Subcutaneous adipose tissue (tissue), 4 donors: ENCODE results near the gene ACKR2. TPM values are rescaled to one million over a fixed set of nuclear protein-coding genes. Genes with fewer than 3 reads are reported as not detected.

Experiments used
- total RNA-seq, 4 donors: library from RNA; depleted of rRNA; stranded (reverse); fragments of >200 nt; gene quantifications; one replicate each; pipeline ENCODE4 v1.1.0, GENCODE V29; 2016
- TF ChIP-seq, protein P1 (sequence below): fragments of 450-650 bp; IDR thresholded peaks from one replicate; pipeline ENCODE4 v1.5.1; 2016; ENCODE audit warnings: low read depth, mild to moderate bottlenecking, control low read depth, antibody characterized with exemption, moderate library complexity

Gene ACKR2
- total RNA-seq, 4 donors from 2014 or later = 7.3 to 22.7 (median 11.2) TPM

DNA sequence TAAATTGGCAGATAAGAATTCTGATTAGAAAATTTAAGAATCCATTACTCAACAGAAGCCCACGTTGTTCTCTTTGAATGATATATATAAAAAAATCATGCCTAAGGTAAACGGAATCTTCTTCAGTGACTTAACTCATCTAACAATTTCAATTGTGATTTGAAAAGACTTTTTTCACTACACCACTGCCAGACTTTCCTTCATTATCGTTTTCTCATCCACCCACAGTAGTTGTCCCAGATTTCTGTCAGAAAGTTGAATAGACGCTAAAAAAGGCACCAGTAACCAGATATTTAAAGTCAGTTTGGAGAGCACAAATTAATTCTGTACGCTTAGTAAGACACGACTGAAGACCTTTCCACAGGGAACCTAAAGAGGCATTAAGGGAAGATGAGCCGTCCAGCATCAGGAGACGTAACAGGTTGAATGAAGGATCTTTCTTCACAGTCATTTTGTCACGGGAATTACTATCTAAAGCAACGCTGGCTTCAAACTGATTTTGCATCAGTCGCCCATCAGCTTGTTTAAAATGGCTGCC, 6.3 kb upstream of the ACKR2 start:
- TF ChIP-seq, protein P1, sequence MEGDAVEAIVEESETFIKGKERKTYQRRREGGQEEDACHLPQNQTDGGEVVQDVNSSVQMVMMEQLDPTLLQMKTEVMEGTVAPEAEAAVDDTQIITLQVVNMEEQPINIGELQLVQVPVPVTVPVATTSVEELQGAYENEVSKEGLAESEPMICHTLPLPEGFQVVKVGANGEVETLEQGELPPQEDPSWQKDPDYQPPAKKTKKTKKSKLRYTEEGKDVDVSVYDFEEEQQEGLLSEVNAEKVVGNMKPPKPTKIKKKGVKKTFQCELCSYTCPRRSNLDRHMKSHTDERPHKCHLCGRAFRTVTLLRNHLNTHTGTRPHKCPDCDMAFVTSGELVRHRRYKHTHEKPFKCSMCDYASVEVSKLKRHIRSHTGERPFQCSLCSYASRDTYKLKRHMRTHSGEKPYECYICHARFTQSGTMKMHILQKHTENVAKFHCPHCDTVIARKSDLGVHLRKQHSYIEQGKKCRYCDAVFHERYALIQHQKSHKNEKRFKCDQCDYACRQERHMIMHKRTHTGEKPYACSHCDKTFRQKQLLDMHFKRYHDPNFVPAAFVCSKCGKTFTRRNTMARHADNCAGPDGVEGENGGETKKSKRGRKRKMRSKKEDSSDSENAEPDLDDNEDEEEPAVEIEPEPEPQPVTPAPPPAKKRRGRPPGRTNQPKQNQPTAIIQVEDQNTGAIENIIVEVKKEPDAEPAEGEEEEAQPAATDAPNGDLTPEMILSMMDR = no peak

DNA sequence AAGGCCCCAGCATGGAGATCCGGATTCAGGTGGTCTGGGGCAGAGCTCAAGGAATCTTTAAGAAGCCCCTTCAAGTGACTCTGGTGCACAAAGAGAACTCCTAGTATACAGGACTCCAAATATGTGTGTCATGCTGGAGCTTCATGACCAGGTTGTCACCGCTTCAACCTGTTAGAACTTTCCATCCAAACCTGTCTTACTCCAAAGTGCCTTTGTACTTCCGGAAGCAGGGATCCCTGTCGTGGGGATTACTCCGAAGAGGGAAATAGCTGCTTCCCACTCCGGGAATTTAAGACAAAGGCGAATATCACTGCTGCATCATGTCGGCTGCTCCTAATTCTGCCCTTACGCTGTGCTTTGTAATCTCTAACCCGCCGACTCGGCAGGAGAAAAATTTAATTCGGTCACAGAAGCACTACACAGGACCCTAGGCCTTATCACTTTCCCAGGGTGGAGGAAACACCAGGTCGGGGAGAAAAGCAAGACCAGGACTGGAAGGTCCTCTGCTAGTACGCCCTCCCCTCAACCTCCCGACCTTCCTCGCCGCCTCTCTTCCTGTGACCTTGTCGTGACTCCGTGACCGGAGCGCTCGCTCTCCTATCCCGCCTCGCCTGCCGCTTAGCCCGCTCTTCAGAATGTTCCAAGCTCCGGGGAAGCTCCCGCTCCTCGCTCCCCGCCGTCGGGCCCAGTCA, 5.7 kb upstream of the ACKR2 start:
- TF ChIP-seq, protein P1 = no peak

DNA sequence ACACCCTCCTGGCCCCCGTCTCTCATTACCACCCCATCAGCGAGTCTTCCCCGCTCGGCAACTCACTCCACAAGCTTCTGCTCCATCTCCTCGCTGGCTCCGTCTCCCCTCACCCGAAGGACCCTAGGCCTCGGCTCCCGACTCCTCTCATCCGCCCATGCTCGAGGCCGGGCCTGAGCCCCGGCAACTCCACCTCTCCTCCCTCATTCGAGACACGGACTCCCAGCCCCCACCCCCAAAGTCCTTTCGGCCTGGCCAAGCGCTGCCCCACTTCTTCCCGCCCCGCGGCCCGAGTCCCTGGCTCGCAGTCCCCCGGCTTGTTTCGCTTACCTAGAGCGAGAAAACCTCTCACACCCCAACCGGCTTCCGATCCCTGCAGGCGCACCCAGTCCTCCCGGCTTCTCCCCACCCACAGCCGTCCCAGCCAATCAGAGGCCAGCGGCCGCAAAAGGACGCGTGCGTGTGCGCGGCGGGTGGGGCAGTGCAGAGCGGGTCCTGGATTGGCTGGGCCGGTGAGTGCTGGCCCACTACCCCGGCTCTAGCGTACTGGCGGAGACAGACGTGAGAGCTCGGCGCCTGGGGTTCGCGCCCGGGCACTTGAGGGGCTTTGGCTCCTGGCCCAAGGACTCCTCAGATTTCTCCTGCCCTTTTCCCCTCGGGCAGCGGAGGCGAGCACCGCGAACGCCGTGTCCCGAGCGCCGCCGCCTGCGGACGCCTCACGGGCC, 5.0 kb upstream of the ACKR2 start, which contains the start of gene HIGD1A:
HIGD1A (minus strand) TSS at position 385 of the 725 bp plus-strand sequence. CDS start 10,237 bp downstream, outside the sequence.
- TF ChIP-seq, protein P1 = no peak

DNA sequence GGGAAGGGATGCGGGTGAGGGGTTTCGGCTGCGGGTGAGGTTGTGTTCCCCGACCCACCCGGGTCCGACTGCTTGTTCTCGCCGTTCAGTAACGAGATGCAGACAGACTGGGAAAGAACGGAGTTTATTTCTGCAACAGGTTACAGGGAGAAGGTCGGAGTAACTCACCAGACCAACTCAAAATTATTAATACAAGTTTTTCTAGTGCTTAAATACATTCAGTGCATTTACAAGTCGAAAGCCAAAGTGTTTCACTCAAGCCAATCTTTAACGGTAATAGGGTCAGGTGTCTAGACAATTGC, 4.5 kb upstream of the ACKR2 start:
- TF ChIP-seq, protein P1 = no peak

DNA sequence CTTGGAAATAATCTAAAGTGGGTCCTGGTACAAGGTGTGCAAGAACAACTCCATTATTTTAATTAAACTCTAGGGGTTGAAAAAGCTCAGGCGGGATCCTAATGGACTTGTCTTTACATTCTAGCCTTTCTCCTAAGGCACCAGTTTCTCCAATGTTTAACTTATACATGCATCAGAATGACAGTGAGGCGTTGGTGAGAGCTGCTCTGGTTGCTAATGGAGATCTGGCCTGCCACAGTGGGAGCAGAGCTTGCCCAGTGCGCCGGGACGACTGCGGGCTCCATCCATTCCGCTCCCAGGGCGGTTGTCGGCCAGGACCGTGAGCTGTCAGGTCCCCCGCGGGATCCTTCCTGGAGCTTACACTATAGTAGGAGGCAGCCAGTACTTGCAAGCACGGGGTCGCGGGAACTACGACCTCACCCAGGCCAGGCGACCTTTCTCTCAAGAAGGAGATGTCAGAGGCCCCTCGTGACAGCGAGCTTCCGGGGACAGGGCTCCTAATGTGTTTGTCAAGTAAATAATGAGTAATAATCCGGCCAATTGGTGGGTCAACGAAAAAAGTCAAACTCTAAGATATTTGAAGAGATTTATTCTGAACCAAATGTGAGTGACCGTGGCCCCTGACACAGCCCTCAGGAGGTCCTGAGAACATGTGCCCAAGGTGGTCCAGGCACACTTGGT, 4.0 kb upstream of the ACKR2 start:
- TF ChIP-seq, protein P1 = no peak

DNA sequence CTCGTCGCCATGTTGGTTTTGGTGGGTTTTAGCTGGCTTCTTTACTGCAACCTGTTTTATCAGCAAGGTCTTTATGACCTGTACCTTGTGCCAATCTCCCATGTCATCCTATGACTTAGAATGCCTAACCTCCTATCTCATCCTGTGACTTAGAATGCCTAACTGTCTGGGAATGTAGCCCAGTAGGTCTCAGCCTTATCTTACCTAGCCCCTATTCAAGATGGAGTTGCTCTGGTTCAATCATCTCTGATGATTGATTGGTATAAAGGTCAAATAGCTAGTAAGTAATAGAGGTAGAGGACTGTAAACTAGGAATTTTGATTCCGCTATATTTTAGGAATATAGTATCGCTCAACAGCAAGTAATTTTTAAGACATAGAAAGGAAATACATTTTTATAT, 1.3 kb upstream of the ACKR2 start:
- TF ChIP-seq, protein P1 = no peak

DNA sequence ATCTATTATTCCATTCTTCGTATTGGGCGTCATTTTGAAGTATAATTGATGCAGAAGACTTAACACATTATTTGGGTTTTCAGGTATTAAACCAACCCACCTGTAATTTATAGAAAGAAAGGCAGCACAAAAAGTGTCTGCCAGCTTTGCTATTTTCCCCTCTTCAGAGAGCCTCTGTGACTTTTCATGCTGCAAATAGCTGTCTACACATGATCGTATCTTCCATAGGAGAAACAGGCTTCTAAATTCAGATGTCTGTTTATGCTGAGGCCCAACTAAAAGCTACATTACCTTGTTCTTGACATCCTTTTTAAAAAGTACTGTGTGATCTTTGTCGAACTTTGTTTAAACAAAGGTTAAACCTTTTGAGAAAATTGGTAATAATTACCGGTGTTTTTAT, 5.0 kb downstream of the ACKR2 start:
- TF ChIP-seq, protein P1 = no peak
